Left hindlimb (tissue), 1 donor: ENCODE measurements around the gene CLCC1.
A peak's percentile ranks its signal among the peaks of the same experiment; 100 is the strongest.
"Not testable (repeated sequence)": the region's sequence is repeated elsewhere in the genome, so short reads cannot be mapped to it uniquely, and the experiment has no call there.

Experiments used
- DNase-seq: peaks from one replicate; pipeline ENCODE4 v3.0.0-alpha.2; 2018

The CLCC1 gene, protein sequence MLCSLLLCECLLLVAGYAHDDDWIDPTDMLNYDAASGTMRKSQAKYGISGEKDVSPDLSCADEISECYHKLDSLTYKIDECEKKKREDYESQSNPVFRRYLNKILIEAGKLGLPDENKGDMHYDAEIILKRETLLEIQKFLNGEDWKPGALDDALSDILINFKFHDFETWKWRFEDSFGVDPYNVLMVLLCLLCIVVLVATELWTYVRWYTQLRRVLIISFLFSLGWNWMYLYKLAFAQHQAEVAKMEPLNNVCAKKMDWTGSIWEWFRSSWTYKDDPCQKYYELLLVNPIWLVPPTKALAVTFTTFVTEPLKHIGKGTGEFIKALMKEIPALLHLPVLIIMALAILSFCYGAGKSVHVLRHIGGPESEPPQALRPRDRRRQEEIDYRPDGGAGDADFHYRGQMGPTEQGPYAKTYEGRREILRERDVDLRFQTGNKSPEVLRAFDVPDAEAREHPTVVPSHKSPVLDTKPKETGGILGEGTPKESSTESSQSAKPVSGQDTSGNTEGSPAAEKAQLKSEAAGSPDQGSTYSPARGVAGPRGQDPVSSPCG

DNA sequence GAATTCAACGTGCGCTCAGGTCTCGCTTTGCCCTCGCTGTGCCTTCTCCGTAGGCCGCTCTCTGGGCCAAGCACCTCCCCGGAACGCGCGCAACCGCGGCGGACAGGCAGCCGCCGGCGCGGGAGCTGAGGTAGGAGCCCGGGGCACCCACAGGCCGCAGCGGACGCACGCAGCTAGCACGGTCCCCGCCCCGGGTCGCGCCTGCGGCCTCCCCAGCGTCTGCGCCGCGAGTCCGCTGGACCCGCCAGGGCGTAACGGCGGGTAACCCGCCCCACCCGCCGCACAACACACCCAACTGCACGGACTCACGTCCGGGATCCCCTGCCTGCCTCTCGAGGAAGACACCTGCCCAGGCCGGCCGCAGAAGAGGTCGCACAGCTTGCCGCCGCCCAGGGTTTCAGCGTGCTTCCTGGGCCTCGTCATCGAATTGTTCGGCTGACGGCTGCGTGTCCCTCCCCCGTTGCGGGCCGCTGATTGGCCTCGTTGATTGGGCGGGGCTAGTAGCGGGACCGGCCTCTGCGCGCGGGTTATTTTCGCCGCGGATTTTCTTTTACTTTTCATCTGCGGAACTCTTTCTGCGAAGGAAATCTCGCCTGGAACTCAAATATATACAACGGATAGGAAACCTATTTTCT lies at the start of gene CLCC1:
CLCC1 (minus strand) TSS at position 433 of the 635 bp plus-strand sequence. CDS start 13,047 bp downstream, outside the sequence.
- peak; percentile 92 for DNase-seq

- no peak for DNase-seq
These were observed 48.1 kb upstream of the CLCC1 start for GRCh38 chr1:109011335-109011734.

DNA sequence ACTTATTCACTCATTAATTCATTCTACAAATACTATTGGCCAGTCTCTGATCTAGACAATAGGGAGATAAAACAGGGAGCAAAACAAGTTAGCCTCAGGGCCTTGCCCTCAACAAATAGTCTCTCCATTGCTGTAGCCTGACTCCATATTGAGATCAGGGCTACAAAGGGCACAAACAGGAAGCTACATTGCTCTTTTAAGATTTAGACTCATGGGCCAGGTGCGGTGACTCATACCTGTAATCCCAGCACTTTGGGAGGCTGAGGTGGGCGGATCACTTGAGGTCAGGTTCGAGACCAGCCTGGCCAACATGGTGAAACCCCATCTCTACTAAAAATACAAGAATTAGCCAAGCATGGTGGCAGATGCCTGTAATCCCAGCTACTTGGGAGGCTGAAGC lies 33.3 kb upstream of the CLCC1 start:
- DNase-seq: not testable (repeated sequence)

GRCh38 chr1:108983114-108983513 lies 19.8 kb upstream of the CLCC1 start:
- DNase-seq: no peak

GRCh38 chr1:108976658-108977057 lies 13.4 kb upstream of the CLCC1 start:
- no peak for DNase-seq

GRCh38 chr1:108972951-108973350 lies 9.7 kb upstream of the CLCC1 start:
- DNase-seq: no peak

- no peak for DNase-seq
These were observed 6.1 kb upstream of the CLCC1 start for GRCh38 chr1:108969346-108969745.

DNA sequence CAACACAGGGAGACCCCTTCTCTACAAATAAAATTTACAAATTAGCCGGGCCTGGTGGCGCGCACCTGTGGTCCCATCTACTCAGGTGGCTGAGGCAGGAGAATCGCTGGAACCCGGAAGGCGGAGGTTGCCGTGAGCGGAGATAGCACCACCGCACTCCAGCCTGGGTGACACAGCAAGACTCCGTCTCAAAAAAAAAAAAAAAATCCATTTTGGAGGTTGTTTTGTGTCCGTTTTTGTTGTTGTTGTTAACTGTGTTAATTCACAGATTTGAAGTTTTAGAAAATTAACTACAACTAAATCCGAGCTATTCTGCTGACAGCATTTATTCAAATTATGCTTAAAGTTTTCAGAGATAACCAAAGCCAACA lies 618 bp downstream of the CLCC1 start:
- DNase-seq: peak; percentile 30

DNA sequence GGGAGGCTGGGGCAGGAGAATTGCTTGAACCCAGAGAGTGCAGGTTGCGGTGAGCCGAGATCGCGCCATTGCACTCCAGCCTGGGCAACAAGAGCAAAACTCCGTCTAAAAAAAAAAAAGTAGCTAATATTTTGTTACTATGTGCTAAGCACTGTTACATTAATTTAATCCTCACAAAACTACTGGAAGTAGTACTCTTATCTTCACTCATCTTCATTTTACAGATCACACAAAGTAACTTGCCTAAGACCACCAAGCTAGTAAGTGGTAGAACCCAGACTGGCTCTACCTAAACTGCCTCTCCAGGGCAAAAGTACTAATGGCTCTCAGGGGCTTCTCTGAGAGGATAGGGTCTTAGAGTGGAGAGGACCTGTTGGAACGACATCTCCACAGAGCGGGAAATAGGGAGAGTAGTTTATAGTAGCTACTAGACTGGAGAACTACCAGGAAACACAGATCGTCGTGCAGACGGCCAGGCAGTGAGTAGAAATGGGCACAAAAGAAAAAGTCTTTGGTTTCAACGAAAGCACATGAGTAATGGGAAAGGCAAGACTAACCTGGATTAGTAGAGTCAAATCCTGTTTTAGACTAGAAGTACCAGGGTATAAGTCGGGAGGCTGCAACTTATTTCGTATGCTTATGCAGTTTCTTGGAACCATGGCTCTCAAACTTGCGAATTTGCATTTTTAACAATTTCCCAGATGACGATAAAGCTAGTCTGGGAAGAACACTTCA lies 1.4 kb downstream of the CLCC1 start:
- DNase-seq: no peak

GRCh38 chr1:108961198-108961597 lies 2.1 kb downstream of the CLCC1 start:
- no peak for DNase-seq

- no peak for DNase-seq
These were observed 2.6 kb downstream of the CLCC1 start for GRCh38 chr1:108960719-108961118.

DNA sequence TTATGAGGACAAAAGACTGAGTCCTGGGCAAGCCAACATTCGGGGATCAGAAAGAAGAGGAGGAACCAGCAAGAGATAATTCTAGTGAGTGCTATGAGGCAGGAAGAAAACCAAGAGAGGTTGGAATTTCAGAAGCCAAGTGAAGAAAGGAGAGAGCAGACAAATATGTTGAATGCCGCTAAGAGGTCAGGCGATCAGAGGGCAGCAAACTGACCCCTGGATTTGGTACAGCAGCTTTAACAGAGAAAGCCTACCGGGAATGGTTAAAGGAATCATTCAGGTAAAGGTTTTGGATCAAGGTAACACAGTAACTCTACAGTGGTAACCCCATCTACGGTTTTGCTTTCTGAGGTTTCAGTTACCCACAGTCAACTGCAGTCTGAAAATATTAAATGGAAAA lies 5.4 kb downstream of the CLCC1 start:
- no peak for DNase-seq

- no peak for DNase-seq
These were observed 7.4 kb downstream of the CLCC1 start for GRCh38 chr1:108955881-108956280.

GRCh38 chr1:108955111-108955510 lies 8.2 kb downstream of the CLCC1 start:
- no peak for DNase-seq

- DNase-seq: no peak
These were observed 9.8 kb downstream of the CLCC1 start for GRCh38 chr1:108953452-108953851.

- DNase-seq: no peak
These were observed 12.0 kb downstream of the CLCC1 start for GRCh38 chr1:108951242-108951641.

DNA sequence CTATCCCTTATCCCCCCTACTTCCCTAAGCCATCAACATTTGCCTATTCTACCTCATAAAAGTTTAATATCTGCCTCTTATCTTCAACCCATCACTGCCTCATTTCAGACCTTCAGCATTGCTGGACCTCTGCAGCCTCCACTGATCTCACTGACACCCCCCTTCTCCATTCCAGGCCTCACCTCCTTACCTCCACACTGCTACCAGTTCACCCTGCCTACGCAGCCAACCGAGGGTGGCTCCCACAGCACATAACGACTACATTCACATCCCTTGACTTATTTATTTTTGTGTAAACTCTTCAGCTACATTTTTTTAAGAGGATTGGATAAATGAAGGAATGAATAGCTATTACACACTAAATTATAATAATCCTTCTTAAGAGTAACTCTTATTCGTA lies 14.2 kb downstream of the CLCC1 start:
- no peak for DNase-seq

- DNase-seq: no peak
These were observed 15.3 kb downstream of the CLCC1 start for GRCh38 chr1:108947871-108948525.

DNA sequence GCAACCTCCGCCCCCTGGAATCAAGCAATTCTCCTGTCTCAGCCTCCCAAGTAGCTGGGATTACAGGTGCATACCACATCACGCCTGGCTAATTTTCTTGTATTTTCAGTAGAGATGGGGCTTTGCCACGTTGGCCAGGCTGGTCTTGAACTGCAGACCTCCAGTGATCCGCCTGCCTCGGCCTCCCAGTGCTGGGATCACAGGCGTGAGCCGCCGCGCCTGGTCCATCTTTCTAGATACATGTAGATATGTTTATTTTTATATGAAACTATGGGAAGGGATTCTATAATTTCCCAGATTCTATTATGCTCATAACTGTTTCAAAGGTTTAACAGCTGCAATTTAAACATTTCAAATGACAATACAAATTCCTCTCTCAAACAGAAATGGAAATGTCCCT lies 27.1 kb downstream of the CLCC1 start:
- no peak for DNase-seq

DNA sequence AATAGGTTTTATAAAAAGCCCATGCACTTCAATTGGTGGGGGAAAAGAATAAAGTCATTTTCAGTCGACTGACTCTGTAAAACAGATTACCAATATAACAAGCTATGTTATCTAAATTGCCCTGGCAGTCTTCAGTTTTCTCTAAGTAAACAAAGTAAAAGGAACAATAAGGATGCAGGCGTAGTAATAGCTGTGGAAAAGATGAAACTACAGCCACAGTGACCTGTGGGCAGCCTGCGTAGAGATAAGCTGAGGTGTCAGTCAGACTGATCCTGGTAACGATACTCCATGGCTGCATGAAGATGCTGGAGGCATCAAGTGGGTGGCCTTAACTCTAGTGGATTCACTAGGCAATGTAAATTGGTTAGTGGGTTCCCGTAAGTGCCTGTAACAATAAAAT lies 29.3 kb downstream of the CLCC1 start:
- no peak for DNase-seq

GRCh38 chr1:108927565-108927964 lies 35.7 kb downstream of the CLCC1 start:
- not testable (repeated sequence) for DNase-seq

DNA sequence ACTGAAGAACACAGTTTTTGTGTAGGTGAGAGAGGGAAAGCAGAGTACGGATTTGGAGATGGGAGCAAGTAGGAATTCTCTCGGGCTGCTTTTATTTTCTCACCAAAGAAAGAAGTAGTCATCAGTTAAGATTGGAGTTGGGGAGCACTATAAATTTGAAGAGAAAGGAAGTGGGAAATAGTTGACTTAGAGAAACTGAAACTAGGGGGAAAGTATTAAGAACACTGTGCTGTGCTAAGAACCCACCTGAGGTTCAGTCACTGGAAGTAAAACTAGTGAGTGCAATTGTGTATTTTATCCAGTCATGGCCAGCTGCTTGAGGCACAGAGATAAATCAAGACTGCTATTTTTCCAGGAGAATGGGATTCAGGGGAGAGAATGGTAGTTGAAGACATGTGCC lies 37.4 kb downstream of the CLCC1 start:
- DNase-seq: no peak

DNA sequence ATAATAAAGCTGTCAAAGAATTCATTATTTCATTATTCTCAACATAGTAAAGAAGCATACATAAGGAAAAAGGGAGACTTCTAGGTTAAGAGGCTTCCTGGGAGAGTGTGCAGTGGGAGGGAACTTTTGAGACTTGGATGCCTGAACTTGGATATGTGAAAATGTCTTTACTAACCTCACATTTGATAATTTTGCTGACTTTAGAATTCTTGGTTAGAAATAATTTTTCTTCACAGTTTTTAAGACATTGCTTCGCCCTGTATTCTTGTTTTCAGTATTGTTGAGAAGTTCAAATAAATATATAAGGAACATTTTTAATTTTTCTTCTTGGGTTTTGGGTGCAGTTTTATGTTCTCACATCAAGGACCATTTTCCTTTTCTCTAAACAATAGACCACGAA lies 46.5 kb downstream of the CLCC1 start:
- DNase-seq: no peak
